Motor neuron (in vitro differentiated cells): ENCODE data around the gene SMPD1. TPM values are rescaled to one million over a fixed set of nuclear protein-coding genes. Genes with fewer than 3 reads are reported as not detected.

Experiments
- total RNA-seq, 8 experiments: library from RNA; unstranded; fragments of 300-600 nt; gene quantifications; 2 replicates each; pipeline versions ENCODE4 v1.2.3 to v1.2.4, GENCODE V29; 2022

SMPD1 gene
- total RNA-seq, 8 experiments from 2014 or later: 14.4 to 75.1 (median 21.0) TPM

Other genes starting within 250 kb of the SMPD1 start
- under 1 TPM in 2 of 8 experiments, not detected in 6; 0.18 to 0.81 TPM for gene OR52B2, start 220.1 kb upstream of the SMPD1 start, total RNA-seq
- gene OR52W1, start 191.2 kb upstream of the SMPD1 start, total RNA-seq: under 1 TPM in 4 of 8 experiments, not detected in 4; 0.16 to 0.71 (median 0.36) TPM
- gene C11orf42, start 184.9 kb upstream of the SMPD1 start, total RNA-seq: 1 to 10 TPM in 2 of 8 experiments, under 1 TPM in 5, not detected in 1; 0.50 to 1.3 (median 0.81) TPM
- gene FHIP1B, start 155.8 kb upstream of the SMPD1 start, total RNA-seq: 10 to 100 TPM; 12.4 to 40.6 (median 25.9) TPM
- 1 to 10 TPM in 1 of 8 experiments, under 1 TPM in 5, not detected in 2; 0.14 to 1.1 (median 0.62) TPM for gene CNGA4, start 151.4 kb upstream of the SMPD1 start, total RNA-seq
- gene CCKBR, start 130.6 kb upstream of the SMPD1 start, total RNA-seq: 1 to 10 TPM in 4 of 8 experiments, under 1 TPM in 4; 0.27 to 2.4 (median 1.1) TPM
- 10 to 100 TPM in 1 of 8 experiments, 1 to 10 TPM in 2, under 1 TPM in 5; 0.16 to 20.7 (median 0.84) TPM for gene CAVIN3, start 70.0 kb upstream of the SMPD1 start, total RNA-seq
- 100 to 1,000 TPM in 2 of 8 experiments, 10 to 100 TPM in 6; 21.1 to 131 (median 93.3) TPM for gene APBB1, start 28.6 kb downstream of the SMPD1 start, total RNA-seq
- gene HPX, start 50.5 kb downstream of the SMPD1 start, total RNA-seq: 1 to 10 TPM in 6 of 8 experiments, under 1 TPM in 2; 0.45 to 6.3 (median 1.2) TPM
- 10 to 100 TPM in 6 of 8 experiments, 1 to 10 TPM in 2; 5.8 to 30.3 (median 19.5) TPM for gene TRIM3, start 83.5 kb downstream of the SMPD1 start, total RNA-seq
- gene ARFIP2, start 90.9 kb downstream of the SMPD1 start, total RNA-seq: 10 to 100 TPM; 36.8 to 63.4 (median 57.2) TPM
- 10 to 100 TPM; 18.4 to 46.1 (median 31.6) TPM for gene TIMM10B, start 91.0 kb downstream of the SMPD1 start, total RNA-seq
- 10 to 100 TPM in 4 of 8 experiments, 1 to 10 TPM in 4; 4.5 to 23.6 (median 10.0) TPM for gene DNHD1, start 106.8 kb downstream of the SMPD1 start, total RNA-seq
- 10 to 100 TPM; 13.9 to 21.7 (median 17.2) TPM for gene RRP8, start 213.1 kb downstream of the SMPD1 start, total RNA-seq
- 10 to 100 TPM; 47.9 to 93.5 (median 68.2) TPM for gene ILK, start 213.3 kb downstream of the SMPD1 start, total RNA-seq
- gene TAF10, start 221.7 kb downstream of the SMPD1 start, total RNA-seq: 100 to 1,000 TPM in 4 of 8 experiments, 10 to 100 TPM in 4; 64.9 to 163 (median 105) TPM
- 100 to 1,000 TPM in 1 of 8 experiments, 10 to 100 TPM in 4, 1 to 10 TPM in 3; 5.2 to 174 (median 23.3) TPM for gene TPP1, start 228.9 kb downstream of the SMPD1 start, total RNA-seq